Renal pelvis (tissue), 4 donors: ENCODE measurements around the gene LRP5. TPM values are rescaled to one million over a fixed set of nuclear protein-coding genes. Genes with fewer than 3 reads are reported as not detected.

Experiments used
- DNase-seq: peaks from one replicate; pipeline ENCODE4 v3.0.0-alpha.2; 2013
- polyA plus RNA-seq, 3 donors: library from polyadenylated mRNA; unstranded; fragments of 120-200 nt; gene quantifications; one replicate each; pipeline ENCODE4 v1.2.1, GENCODE V29; 2013; ENCODE audit not compliant: insufficient read length in 3 of 3

Gene LRP5
- polyA plus RNA-seq, 3 donors, result 55.3 to 58.8 (median 57.5) TPM

DNA sequence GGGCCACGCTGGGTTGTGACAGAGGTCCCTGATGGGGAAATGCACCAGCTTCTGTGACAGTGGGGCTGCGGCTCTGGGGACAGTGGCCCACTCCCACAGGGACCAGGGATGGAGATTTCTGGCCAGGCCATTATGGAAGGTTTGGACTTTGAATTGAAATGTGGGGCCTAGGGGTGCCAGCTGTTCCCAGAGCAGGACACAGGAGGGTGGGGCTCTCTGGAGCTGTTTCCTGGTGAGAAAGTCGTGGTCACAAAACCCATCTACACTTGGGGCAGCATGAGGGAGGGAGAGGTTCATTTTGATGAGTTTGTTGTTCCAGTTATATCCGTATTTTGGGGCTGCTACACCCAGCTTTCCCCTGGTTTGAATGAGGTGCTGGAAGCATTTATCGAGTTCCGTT lies 52.2 kb downstream of the LRP5 start:
- no peak for DNase-seq

DNA sequence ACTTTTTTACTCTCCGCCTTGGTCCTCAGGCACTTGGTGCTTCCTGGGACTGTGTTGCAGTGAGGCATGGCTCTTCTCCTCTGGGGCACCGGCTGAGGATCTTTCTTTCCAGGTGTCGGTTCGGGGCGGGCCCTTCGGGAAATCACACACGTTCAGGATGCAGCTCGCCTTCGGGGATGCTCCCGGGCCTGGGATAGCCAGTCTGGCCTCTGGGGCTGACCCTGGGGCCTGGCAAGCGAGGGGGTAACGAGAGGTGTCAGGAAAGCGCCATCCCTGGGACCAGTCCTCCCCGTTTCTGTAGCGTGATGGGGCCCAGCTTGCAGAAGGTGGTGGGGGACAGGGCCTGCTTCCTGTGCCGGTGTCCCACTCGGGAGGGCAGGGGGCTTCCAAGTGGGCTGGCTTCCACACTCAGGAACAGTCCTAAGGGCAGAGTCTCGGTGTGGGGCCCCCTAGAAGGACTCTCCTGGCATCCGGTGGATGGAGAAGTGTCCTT lies 53.6 kb downstream of the LRP5 start:
- no peak for DNase-seq

DNA sequence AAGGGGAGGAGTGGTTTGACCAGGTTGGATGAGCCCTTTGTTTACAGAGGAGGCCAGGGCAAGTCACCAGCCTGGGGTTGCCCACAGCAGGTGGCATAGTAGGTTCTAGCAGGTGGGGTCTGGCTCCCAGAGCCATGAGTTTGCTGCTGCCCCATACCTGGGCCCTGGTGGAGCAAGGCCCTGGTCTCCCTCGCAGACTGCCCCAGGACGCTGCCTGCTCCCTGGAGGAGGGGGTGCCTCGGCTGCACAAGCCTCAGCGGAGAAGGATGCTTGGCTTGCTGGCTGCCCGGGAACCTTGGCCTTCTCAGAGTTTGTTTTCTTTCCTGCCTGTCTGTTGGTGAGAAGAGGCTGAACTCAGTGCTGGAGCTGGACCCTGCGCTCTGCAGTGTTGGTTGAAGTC lies 54.9 kb downstream of the LRP5 start:
- DNase-seq, result no peak

DNA sequence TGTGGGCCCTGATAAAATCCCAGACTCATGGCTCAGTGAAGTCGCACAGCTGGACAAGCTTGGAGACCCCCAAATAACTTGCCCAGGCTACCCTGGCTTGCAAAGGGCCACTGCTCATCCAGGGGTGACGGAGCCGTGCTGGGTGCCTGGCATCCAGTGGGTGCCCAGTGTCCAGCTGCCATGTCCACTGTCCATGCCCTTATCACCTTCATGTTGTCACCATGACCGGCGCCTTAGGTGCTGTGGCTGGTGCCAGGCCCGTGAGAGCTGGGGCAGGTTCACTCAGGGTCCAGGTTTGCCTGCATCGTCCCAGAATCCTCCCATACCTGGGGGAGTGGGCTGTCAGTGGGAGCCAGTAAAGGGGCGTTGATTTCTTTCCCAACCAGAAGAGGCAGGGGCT lies 57.4 kb downstream of the LRP5 start:
- no peak for DNase-seq

DNA sequence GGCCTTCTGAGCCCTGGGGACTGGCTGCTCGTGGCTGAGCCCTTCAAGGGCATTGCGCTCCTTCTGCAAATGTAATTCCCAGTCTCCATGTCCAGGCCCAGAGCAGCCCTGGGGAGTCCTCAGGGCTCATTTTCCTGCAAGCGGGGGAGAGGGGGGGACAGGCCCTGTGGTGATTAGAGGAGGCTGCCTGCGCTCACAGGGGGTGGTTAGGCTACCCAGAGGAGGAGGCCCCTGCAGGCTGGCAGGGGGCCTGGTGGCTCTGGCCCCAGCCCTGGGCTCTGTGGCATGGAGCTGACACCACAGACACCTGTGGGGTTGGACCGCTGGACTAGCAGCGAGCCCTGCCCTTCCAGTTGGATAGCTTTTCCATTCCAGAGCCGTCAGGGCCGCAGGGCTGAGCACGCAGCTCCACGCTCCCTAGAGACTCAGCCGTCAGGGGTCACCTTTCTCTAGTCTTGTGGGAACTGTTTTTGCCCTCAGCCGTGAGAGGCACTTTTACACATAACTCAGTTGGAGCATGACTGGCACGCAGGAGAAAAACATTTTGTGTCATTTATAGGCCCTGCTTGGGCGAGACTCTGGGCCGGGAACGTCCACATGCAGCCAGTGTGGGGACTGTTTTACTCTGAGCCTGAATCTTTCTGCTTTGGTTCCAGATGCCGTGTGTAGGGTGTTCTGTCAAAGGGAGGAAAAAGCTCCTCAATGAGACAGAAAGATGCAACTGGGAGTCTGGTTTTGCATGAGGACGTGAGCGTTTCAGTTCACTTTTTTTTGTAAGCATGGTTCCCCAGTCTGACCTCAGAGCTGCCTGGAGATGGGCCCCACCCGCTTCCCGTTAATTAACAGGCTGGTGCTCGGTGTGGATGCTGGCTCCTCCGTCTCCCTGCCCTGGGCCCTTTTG lies 58.1 kb downstream of the LRP5 start:
- no peak for DNase-seq

DNA sequence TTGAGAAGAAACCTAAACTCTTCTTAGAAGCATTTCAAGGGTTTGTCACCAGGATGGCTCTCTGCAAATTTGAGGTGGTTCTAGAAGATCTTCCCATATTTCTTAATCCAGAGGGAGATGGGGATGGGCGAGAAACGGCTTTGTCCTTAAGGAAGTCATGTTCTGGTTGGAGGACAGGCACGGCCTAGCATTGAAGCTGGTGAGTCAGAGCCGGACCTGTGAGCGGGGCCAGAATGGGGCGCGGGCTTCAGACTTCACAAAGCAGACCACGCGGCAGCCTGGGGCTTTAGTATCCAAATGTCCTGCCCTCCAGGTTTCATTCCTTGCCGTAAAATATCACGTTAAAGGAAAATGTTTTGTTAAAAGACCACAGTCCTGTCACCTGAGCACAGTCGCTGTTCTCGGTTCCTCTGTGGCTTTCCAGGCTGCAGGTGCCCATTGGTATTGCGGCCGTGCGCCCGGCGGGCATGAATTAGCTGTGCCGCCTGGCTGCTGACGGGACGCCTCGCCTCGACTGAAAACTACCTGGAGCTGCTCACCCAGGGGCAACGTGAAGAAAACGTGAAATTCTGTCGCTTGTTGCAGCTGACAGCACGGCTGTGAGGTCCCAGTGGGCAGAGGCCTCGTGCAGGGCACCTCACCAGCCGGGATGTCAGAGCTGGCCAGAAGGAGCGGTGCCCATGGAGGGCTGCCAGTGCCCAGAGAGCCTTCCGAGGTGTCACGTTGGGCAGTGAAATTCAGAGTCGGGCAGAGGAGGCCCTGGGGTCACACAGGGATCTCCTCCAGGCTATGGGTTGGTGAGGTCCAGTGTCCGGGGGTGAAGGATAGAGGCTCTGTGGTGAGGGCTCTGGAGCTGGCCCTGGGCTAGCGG lies 59.0 kb downstream of the LRP5 start:
- DNase-seq, result no peak

DNA sequence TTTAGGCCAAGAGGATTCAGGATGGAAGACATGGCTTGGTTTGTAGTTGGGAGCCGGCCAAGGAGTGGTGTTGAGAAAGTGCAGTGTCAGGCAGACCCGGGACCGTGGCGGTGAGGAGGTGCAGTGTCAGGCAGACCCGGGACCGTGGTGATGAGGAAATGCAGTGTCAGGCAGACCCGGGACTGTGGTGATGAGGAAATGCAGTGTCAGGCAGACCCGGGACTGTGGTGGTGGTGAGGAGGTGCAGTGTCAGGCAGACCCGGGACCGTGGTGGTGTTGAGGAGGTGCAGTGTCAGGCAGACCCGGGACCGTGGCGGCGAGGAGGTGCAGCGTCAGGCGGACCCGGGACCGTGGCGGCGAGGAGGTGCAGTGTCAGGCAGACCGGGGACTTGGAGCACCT lies 59.7 kb downstream of the LRP5 start:
- no peak for DNase-seq

DNA sequence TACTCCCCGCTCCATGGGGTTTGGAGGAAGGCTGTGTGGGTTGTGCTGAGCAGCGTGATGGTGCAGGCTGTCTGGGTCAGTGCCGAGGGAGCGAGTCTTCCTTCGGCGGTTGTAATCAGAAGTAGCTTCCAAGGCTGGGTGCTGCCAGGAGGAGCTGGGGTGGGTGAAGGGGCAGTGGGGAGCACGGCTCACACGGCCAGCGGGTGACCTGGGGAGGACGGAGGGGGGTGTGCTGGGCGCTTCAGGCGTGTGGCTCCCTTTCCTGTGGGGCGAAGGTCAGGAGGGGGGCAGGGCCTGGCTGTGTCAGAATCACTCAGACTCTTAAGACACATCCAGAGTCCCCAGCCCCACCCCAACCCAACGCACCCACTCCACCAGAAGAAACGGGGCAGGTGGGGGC lies 60.2 kb downstream of the LRP5 start:
- DNase-seq, result no peak

DNA sequence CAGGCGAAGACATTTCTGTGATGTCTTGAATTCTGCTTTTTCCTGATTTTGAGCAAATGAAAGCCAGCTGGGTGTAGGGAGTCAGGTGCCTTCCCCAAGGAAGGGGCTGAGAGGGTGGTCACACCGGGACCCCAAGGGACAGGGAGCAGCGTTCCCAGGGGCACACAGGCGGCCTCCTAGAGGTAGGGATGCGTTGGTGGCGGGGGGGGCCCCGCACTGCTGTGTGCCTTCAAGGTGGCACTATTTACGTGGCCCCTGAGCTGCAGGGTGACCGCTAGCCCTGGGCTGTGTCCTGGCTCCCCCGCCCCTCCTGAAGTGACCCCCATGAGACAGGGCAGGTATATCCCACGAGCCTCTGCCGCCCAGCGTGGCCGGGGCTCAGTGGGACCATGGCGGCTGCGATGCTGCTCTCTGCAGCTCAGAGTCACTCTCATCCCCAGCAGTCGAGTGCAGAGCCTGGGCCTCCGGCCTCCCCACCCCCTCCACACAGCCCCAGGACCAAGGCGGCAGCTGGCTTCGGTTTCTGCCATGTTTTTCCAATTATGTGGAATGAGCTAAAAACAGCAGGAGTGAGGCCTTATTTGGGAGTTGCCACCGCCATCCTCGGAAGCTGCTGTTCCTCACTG lies 60.9 kb downstream of the LRP5 start:
- DNase-seq, result no peak

DNA sequence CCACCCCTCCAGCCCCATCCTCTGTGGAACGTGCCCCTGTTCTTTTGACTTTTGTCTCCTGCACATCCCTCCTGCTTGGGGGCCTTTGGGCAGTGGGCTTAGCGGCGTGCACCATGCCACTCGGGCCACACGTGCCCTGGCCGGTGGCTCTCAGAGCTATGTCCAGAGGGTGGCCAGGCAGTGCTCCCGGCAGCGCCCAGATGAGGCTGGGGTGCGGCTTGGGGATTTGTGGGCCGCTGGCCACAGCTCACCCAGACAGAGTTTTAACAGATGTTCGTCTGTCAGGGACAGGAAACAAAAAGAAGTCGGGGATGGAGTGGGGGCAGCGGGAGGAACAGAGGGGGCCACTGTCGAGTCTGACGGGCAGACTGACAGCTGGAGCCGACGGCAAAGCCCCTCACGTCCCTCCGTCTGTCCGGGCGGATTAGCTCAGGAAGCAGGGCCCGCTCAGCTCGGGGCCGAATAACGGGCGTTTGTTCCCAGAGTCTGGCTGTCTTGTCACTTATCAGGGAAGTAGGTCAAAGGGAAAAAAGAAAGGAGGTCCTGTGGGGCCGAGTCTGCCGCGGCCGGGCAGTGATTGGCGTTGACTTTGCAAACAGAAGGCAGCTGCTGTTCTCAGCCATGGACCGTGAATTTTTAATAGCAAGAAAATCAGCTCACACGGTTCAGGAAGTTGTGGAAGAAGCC lies 61.6 kb downstream of the LRP5 start:
- peak; percentile 58 for DNase-seq

DNA sequence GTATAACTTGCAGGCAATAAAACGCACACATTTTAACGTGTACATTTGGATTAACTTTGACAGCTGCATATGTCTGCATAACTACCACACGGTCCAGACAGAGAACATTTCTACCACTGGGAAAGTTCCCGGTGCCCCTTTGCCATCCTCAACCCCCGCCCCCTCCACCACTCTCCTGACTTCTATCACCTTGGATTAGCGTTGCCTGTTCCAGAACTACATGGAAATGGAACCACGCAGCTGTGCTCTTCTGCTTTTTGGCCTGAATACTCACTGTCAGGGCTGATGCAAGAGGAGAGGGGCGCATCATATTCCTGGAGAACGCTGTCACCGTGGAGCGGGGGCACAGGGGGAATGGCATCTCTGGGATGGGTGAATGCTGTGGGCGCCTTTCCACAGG lies 62.1 kb downstream of the LRP5 start:
- no peak for DNase-seq

DNA sequence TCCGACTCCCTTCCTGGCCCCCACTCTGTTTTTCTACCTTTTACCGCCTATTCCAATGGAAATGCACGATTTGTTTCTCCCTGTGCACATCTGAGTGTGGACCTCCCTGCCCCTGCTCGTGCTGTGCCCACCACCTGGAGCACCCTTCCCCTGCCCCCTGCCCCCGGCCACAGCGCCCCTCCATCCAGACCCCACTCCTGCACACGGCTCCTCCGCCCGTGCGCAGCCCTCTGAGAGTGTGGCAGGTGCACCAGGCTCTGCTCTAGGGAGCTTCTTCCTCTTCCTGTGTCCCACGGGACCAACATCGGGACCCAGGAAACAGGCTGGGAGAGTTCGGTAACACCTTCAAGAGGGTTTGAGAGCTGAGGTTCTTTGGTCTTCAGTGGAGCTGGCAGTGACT lies 62.9 kb downstream of the LRP5 start:
- no peak for DNase-seq

DNA sequence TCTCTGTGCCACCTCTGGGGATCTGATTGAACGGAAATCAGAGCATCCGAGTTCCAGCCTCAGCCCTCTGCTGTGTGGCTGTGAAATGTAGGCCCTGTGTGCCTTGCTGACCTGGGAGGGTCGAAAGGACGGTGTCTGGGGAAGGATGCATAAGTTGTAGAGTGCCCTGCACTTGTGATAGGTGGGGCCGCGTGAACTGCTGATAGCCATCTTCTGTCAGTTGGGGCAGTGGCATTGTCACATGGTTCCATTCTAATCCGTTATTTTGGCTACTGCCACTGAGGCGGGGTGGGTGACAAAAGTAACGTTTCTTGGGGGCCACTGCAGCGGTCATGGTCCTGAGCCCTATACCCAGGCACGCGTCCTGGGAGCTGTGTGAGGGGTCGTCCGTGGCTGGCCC lies 63.4 kb downstream of the LRP5 start:
- DNase-seq, result no peak

DNA sequence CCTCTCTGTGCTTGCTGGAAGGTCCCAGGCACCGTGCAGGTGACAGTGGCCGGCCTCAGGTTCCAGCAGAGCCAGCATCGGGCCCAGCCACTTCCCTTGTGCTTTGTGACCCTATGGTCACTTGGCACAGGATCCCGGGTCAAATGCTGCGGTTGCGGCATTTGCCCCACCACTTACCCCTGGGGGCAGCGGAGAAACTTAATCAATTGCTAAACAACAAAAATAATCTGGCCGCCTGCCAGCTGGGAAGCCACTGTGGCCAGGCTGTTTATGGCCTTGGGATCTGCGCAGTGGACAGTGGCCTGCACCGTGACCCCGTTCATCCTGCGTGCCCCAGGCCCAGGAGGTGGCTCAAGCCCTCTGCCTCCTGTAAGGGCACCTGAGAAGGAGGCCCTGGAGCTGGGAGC lies 65.0 kb downstream of the LRP5 start:
- DNase-seq, result no peak

DNA sequence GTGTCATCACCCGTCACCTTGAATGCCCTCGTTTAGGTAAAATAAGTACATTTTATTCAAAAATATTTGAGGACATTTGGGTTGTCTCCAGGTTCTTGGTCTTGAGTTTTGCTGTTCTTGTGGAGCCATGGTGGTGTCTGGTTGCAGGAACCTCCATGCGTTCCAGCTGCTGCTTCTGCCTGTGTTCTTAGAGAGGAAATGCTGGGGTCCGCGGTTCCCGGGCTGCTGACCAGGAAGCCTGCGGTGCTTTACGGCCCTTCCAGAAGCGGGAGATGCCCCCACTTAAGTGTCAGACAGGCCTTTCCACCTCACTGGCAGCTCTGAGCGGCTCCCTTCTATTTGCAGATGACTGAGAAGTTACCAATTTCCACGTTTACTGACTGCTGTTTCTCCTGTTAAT lies 66.8 kb downstream of the LRP5 start:
- no peak for DNase-seq

DNA sequence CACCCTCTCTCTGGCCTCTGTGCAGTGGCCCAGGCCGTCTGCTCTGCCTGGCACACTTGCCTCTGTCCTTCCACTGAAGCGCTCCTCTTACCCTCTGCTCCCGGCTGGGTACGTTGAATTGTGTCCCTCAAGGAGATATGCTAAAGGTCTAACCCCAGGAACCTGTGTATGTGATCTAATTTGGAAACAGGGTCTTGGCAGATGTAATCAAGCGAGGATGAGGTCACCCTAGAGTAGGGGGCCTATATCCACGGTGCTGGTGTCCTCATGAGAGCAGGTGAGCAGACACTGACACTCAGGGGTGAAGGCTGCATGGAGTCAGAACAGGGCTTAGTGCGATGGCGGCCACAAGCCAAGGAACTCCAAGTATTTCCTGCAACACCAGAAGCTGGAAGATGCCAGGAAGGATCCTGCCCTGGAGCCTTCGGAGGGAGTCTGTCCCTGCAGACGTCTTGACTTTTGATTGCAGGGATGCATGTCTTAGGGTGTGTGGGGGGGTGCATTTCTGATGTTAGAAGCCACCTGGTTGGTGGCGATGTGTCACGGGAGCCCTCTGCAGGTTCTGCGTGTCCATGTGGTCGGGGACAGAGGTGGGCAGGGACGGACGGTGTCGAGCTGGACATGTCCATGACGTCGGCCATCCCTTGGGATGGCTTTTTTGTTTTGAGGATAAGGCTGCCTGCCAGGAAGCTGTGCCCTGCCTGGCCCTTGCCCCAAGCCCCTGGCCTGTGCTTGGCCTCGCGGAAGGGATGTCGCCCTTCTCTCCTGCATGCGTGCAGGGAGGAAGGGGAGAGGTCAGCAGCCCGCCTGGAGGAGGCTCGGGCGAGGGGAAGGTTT lies 68.6 kb downstream of the LRP5 start:
- no peak for DNase-seq

DNA sequence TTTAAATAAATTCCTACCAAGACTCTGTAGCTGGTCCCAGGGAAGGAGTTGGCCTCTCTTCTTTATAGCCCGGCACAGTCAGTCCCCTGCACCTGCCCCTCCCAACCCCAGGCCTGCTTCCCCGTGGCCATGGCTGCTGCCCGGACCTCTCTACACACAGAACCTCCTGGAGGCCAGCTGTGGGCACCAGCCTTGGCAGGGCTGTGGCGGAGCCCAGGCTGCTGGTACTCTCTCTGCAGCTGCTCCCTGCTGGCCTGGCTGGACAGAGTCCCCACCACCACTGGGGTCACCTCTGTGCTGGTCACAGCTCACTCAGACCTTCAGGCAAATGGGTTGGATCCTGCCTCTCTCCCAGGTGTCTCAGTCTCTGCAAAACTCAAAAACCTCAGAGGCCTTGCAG lies 69.3 kb downstream of the LRP5 start:
- DNase-seq, result no peak

DNA sequence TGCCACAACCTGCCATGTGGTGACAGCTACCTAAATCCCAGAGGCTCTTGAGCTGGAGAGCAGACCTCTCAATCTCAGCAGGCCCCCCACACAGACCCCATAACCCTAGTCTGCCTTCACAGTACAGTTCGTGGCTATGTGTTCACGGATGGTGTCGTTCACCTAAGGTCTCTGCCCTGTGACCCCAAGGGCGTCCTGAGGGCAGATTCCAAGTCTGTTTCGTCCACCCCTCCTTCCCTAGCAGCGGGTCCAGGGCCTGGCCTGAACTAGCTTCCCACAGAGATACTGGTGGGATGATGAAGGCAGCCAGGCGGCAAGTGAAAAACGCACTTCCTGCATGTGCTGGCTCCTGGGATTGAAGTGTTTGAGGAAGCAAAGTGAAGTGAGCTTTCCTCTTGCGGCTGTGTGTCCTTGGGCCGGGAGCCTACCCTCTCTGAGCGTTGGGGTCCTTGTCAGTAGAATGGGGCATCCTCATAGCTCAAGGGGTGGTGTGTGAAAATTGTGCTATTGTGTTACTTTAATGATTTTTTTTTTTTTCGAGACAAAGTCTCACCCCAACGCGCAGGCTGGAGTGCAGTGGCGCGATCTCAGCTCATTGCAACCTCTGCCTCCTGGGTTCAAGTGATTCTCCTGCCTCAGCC lies 70.1 kb downstream of the LRP5 start:
- no peak for DNase-seq

DNA sequence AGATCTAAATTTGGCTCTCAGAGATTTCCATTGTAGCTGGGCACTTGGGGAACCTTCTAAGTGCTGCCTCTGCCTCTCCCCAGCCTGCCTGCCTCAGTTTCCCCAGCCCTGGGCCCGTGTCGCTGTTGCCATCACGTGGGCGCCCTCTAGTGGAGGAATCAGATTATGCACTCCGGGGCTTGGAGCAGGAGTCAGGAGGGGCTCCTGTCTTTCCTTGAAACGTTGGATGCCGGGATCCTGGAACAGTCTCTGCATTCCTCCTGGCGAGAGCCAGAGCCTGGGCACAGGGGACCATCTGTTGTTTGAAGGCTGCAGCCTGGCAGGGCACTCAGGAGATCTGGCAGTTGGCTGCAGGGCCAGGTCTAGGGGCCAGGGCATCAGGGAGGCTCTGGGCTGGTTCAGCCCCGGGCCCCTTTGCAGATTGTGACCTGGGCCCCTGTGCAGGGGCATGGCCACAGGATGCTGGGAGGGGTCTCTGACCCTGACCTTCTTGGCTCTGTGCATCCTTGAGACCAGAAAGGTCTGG lies 71.6 kb downstream of the LRP5 start:
- DNase-seq, result no peak

DNA sequence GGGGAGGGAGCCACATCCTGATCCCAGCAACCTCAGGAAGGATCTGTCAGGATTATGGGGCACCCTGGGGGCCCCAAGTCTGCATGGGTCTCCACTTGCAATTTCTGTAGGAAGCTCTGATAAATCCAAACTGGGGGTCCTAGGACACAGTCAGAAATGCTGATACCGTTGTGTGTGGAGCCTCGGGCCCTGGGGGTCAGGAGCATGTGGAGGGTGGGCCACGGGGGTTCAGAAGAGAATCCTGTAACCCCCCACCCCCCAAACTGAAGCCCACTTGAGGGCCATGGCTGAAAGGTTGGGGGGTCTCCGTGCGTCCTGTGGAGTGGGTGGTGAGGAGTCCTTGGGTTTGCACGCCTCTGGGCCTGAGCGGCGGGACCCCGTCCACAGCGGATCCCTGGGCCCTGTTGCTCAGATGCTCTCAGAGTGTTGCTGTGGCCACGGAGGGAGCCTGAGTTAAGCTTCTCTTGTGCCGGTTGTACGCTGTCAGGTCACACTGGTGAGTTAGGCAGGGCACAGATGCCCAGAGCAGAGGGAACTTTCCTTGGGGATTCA lies 72.2 kb downstream of the LRP5 start:
- DNase-seq, result no peak
